PC-3 (cell line): ENCODE measurements around the gene IFFO2.

Source experiments
- CTCF ChIP-seq: fragments of 300-600 bp; sonication (generic); conservative IDR thresholded peaks from 2 replicates; pipeline ENCODE4 v1.5.1; 2017; ENCODE audit warnings: antibody characterized with exemption, low read depth, mild to moderate bottlenecking, low read length
- EZH2 ChIP-seq: fragments of 300-600 bp; sonication (generic); IDR thresholded peaks from one replicate; pipeline ENCODE4 v1.6.1; 2017; ENCODE audit warnings: antibody characterized with exemption, mild to moderate bottlenecking, low read length; ENCODE audit not compliant: unreplicated experiment
- EZH2phosphoT487 ChIP-seq: fragments of 300-600 bp; sonication (generic); IDR thresholded peaks from 2 replicates; pipeline ENCODE4 v1.6.1; 2018; ENCODE audit warnings: mild to moderate bottlenecking, antibody characterized with exemption, low read length, borderline replicate concordance

GRCh38 chr1:18920931-18921330, 35.5 kb downstream of the IFFO2 start:
- no peak for TF ChIP-seq CTCF
- TF ChIP-seq EZH2: no peak
- TF ChIP-seq EZH2phosphoT487: no peak
